HEK293T (cell line): ENCODE measurements around the gene ME3.

ENCODE experiments used
- ARNT ChIP-seq: fragments of 450-650 bp; IDR thresholded peaks from 2 replicates; pipeline ENCODE4 v1.6.1; 2017; ENCODE audit warnings: mild to moderate bottlenecking
- BHLHE40 ChIP-seq: fragments of 450-650 bp; IDR thresholded peaks from 2 replicates; pipeline ENCODE4 v1.6.1; 2016; ENCODE audit warnings: mild to moderate bottlenecking, moderate library complexity, borderline replicate concordance
- ELF4 ChIP-seq: fragments of 450-650 bp; IDR thresholded peaks from 2 replicates; pipeline ENCODE4 v1.6.1; 2017; ENCODE audit warnings: antibody characterized with exemption
- FOXA1 ChIP-seq: fragments of 450-650 bp; IDR thresholded peaks from 2 replicates; pipeline ENCODE4 v1.6.1; 2016; ENCODE audit warnings: mild to moderate bottlenecking
- PKNOX1 ChIP-seq: fragments of 450-650 bp; IDR thresholded peaks from 2 replicates; pipeline ENCODE4 v1.6.1; 2016
- SP1 ChIP-seq: fragments of 450-650 bp; IDR thresholded peaks from 2 replicates; pipeline ENCODE4 v1.6.1; 2017
- SUZ12 ChIP-seq: fragments of 450-650 bp; IDR thresholded peaks from 2 replicates; pipeline ENCODE4 v1.6.1; 2016; ENCODE audit warnings: mild to moderate bottlenecking

- no peak for TF ChIP-seq ARNT
- no peak for TF ChIP-seq ELF4
- TF ChIP-seq SP1: no peak
- TF ChIP-seq SUZ12: no peak
- no peak for TF ChIP-seq BHLHE40
- no peak for TF ChIP-seq PKNOX1
- TF ChIP-seq FOXA1: no peak
Measured at GRCh38 chr11:86513138-86513537, 159.3 kb downstream of the ME3 start.
